ENCODE measurements around the gene SMG6. TPM values are rescaled to one million over a fixed set of nuclear protein-coding genes. Genes with fewer than 3 reads are reported as not detected.
A peak's percentile ranks its signal among the peaks of the same experiment; 100 is the strongest.

Gene SMG6
- total RNA-seq, 2 donors from 2014 or later = 33.2 to 82.9 TPM

DNA sequence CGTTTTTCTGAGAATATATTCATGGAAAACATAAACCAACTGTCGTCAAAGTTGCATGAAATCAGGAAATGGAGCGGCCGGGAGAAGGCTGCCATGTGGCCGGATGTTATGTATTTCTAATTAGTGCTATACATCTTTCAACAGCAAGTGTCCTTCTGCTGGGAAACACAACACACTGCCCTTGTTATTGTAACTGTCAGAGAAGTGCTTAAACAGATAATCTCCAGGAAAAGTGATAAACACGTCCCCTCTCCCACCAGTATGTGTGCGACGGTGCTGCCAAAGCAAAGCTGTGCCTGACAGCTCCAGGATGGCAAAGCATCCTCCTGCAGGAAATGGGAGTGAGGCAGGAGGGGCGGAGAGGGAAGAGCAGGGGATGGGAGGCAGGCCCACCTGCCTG, 111.8 kb downstream of the SMG6 start:
- Histone ChIP-seq H3K4me1 (ENCODE audit: control insufficient read depth in 1 of 2, low read depth in 2 of 2) (peaks cover 36 to 50% of the 10 kb centered on the region in 2 donors), H3K4me3 (no peak overlapping the region), H3K9me3 (no peaks in the 10 kb centered on the region), H3K27me3 (replicated peaks; ENCODE audit: insufficient read depth) (no peaks in the 10 kb centered on the region), H3K36me3 (peaks cover 1% of the 10 kb centered on the region), H3K27ac (peak overlapping the region; percentile 7 to 54)
- DNase-seq (ENCODE audit: low spot score) (no peak), ATAC-seq (ENCODE audit: insufficient number of reproducible peaks, low FRiP score, low read depth) (no peak)
- no peak for TF ChIP-seq CTCF (IDR thresholded peaks at IDR 0.05)

DNA sequence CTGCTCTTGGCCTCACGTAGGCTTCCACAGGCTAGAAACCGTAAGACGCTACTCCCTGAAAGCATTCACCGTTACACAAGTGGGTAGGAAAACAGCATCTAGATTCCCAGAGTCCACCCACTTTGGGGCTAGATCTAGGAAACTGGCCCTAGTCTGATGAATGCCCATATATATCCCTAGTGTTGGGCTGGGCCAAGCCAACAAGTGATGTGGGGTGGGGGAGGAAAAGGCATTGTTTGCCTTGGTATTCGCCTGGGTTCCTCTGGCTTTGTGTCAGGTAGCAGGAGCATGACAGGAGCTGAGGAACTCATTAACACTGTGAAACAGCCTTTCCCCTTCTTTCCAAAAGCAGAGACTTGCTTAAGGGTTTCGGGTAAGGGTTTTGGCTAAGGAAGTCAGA, 112.4 kb downstream of the SMG6 start:
- no peaks in the 10 kb centered on the region for H3K9me3 ChIP-seq
- no peak overlapping the region for H3K27ac ChIP-seq
- H3K4me1 ChIP-seq (ENCODE audit: control insufficient read depth in 1 of 2, low read depth in 2 of 2) = peaks cover 36 to 50% of the 10 kb centered on the region in 2 donors
- no peak for TF ChIP-seq CTCF (IDR thresholded peaks at IDR 0.05)
- H3K36me3 ChIP-seq = peaks cover 7% of the 10 kb centered on the region
- ATAC-seq (ENCODE audit: insufficient number of reproducible peaks, low FRiP score, low read depth) = no peak
- no peak overlapping the region for H3K4me3 ChIP-seq
- no peak for DNase-seq (ENCODE audit: low spot score)
- H3K27me3 ChIP-seq (replicated peaks; ENCODE audit: insufficient read depth) = no peaks in the 10 kb centered on the region

DNA sequence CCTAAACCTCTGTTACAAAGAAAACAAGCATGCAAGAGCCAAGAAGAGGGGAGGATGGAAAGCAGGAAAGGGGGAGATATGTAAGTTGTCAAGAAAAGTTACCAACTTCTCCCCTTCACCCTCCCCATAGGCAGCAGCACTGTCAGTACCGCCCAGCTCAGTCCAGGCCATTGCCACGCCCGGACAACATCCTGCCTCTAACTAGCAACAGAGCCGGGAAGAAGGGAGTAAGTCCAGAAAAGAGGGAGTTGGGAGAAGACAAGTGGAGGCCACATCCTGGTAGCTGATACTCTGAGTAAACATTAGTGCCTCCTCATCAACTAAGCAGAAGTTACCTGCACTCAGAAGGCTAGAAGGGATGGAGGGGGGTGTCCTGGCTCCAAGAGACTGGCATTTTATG, 113.6 kb downstream of the SMG6 start:
- Histone ChIP-seq H3K9me3 (no peaks in the 10 kb centered on the region), H3K27me3 (replicated peaks; ENCODE audit: insufficient read depth) (no peaks in the 10 kb centered on the region), H3K36me3 (peaks cover 7% of the 10 kb centered on the region), H3K27ac (peak overlapping the region; percentile 13 to 60), H3K4me3 (no peak overlapping the region), H3K4me1 (ENCODE audit: control insufficient read depth in 1 of 2, low read depth in 2 of 2) (peaks cover 36 to 50% of the 10 kb centered on the region in 2 donors)
- no peak for DNase-seq (ENCODE audit: low spot score)
- no peak for TF ChIP-seq CTCF (IDR thresholded peaks at IDR 0.05)
- no peak for ATAC-seq (ENCODE audit: insufficient number of reproducible peaks, low FRiP score, low read depth)

- no peak for TF ChIP-seq CTCF (IDR thresholded peaks at IDR 0.05)
- ATAC-seq (ENCODE audit: insufficient number of reproducible peaks, low FRiP score, low read depth) (peak; percentile 40), DNase-seq (ENCODE audit: low spot score) (no peak)
- Histone ChIP-seq H3K9me3 (no peaks in the 10 kb centered on the region), H3K36me3 (peaks cover 7% of the 10 kb centered on the region), H3K4me1 (ENCODE audit: control insufficient read depth in 1 of 2, low read depth in 2 of 2) (peaks cover 36 to 50% of the 10 kb centered on the region in 2 donors), H3K27me3 (replicated peaks; ENCODE audit: insufficient read depth) (no peaks in the 10 kb centered on the region), H3K4me3 (peak overlapping the region; percentile 16), H3K27ac (peak overlapping the region; percentile 13 to 60)
These were observed 114.5 kb downstream of the SMG6 start for GRCh38 chr17:2188971-2189630.

DNA sequence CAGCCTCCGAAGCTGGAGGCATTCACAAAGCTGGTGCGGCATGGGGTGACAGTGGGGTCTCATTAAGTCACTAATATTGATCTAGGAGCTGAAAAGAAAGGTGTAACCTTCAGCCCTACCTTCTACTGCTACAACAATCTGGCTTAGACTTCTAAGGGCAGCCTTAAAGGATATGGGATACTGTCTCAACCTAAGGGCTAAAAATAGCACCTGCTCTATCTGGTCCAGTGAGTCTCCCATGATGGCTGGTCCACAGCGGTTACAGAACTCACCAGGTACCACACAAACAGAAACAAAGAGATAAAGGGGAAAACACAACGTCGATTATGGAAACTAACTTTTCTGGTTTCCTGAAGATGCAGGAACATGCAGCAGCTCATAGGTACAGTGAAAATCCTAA, 115.8 kb downstream of the SMG6 start:
- Histone ChIP-seq H3K4me1 (ENCODE audit: control insufficient read depth in 1 of 2, low read depth in 2 of 2) (peaks cover 33 to 57% of the 10 kb centered on the region in 2 donors), H3K27me3 (replicated peaks; ENCODE audit: insufficient read depth) (no peaks in the 10 kb centered on the region), H3K36me3 (peaks cover 7% of the 10 kb centered on the region), H3K4me3 (no peak overlapping the region), H3K9me3 (no peaks in the 10 kb centered on the region), H3K27ac (no peak overlapping the region)
- TF ChIP-seq CTCF (IDR thresholded peaks at IDR 0.05) = no peak
- DNase-seq (ENCODE audit: low spot score) (no peak), ATAC-seq (ENCODE audit: insufficient number of reproducible peaks, low FRiP score, low read depth) (no peak)

Data from thoracic aorta (tissue), 2 donors.